ENCODE results near the gene STX7. TPM values are rescaled to one million over a fixed set of nuclear protein-coding genes. Genes with fewer than 3 reads are reported as not detected.
"Not testable (repeated sequence)": the region's sequence is repeated elsewhere in the genome, so short reads cannot be mapped to it uniquely, and the experiment has no call there.

STX7 gene, protein sequence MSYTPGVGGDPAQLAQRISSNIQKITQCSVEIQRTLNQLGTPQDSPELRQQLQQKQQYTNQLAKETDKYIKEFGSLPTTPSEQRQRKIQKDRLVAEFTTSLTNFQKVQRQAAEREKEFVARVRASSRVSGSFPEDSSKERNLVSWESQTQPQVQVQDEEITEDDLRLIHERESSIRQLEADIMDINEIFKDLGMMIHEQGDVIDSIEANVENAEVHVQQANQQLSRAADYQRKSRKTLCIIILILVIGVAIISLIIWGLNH
- polyA plus RNA-seq (2013), result 38.1 TPM

DNA sequence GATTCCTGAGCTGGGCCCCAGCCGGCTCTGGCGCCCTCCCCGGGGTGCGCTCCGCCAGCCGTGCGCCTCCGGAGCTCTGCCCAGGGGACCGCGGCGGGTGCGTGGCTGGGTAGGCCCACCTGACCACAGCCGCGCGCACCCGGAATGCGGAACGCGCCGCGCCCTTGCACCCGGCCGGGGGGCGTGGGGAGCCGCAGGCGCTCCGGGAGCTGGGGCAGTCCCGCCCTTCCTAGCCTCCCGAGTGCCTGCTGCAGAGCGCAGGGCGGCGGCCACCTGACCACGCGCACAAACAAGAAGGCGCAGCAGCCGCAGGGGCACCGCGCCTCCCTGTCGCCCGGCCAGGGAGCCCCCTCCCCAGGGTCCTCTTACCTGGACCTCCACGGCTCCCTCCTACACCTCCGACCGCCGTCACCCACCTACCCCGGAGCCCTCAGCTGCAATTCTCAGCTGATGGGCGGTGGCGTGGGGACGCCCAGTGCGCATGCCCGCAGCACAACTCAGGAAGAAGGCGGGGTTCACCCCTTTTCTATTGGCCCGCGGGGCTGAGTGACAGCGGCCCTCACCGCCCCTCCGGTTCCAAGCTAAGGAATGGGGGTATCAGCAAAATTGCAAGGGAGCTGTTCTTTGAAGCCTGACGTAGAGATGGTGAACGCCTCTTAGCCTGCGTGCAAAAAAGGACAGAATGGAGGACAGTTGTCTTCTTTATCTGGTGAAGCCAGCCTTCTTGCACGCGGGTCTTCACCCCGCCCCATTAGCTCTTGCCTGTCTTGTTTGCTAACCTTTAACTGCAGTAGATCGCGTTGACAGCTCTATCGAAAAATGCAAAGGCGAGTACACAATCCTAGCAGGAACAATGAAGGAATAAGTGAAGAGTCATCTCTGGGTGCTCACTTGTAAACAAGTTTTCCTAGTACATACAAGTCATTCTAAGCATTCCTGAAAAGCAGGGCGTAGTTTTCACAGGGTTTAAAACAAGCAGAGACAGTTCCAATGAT lies at the start of gene STX7:
Gene STX7 (minus strand): TSS at position 479 of the 995 bp plus-strand sequence. CDS start 9,586 bp downstream, outside the sequence.
- peak within 1 kb of the TSS; percentile 70 to 86 for H3K27ac ChIP-seq (ENCODE audit: insufficient read depth in 1 of 2, low read depth in 1 of 2, low read length in 2 of 2, poor library complexity in 1 of 2, severe bottlenecking in 2 of 2)
- 0% methylated on average over 48 of the region's 67 CpGs for WGBS (ENCODE audit: insufficient coverage)
- peaks cover 15 to 28% (median 23%) of the 10 kb centered on the region in 4 experiments for H3K4me1 ChIP-seq (ENCODE audit: control extremely low read depth in 1 of 4, control insufficient read depth in 4 of 4, insufficient read depth in 4 of 4, low read length in 3 of 4)
- peak within 1 kb of the TSS; percentile 77 to 94 (median 90) for H3K4me3 ChIP-seq (ENCODE audit: control insufficient read depth in 1 of 7, extremely low read depth in 1 of 7, insufficient read depth in 4 of 7, low read depth in 2 of 7, low read length in 6 of 7)
- DNase-seq, result peak; percentile 90 to 94 (median 93)
- ChIA-PET POLR2A (interaction anchor here (0.6 kb wide), 1 partner anchor 190 kb away, joined by 3 read pairs; no protein-coding TSS in a partner anchor), CTCF (interaction anchor here (0.6 to 1.3 kb wide), 8 partner anchors 14 to 251 kb away, joined by 3 to 5 read pairs (median 4); no protein-coding TSS in a partner anchor)
- no peaks in the 10 kb centered on the region for H3K9me3 ChIP-seq (ENCODE audit: control extremely low read depth in 1 of 5, control insufficient read depth in 4 of 5, insufficient read depth in 2 of 5, low read depth in 1 of 5, low read length in 4 of 5)
- H3K27me3 ChIP-seq (replicated peaks in 2 of 5; ENCODE audit: control insufficient read depth in 4 of 5, insufficient read depth in 5 of 5, low read length in 4 of 5), result no peaks in the 10 kb centered on the region
- H3K36me3 ChIP-seq (ENCODE audit: control insufficient read depth in 4 of 4, insufficient read depth in 4 of 4, low read length in 3 of 4), result peaks cover 0 to 8% (median 4%) of the 10 kb centered on the region in 4 experiments

DNA sequence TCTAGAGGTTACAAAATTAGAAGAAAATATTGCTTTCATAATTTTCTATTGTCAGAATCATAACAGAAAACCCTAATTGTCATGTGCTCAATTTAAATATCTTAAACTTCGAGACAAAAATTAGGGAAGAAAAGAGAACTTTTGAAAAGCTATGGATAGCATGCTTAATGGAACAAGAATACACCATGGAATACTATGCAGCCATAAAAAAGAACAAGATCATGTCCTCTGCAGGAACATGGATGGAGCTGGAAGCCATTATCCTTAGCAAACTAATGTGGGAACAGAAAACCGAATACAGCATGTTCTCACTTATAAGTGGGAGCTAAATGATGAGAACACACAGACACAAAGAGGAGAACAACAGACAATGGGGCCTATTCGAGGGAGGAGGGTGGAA lies 47.2 kb upstream of the STX7 start:
- DNase-seq; H3K27ac ChIP-seq (ENCODE audit: insufficient read depth in 1 of 2, low read depth in 1 of 2, low read length in 2 of 2, poor library complexity in 1 of 2, severe bottlenecking in 2 of 2); H3K36me3 ChIP-seq (ENCODE audit: control insufficient read depth in 4 of 4, insufficient read depth in 4 of 4, low read length in 3 of 4); H3K4me3 ChIP-seq (ENCODE audit: control insufficient read depth in 1 of 7, extremely low read depth in 1 of 7, insufficient read depth in 4 of 7, low read depth in 2 of 7, low read length in 6 of 7); H3K27me3 ChIP-seq (replicated peaks in 2 of 5; ENCODE audit: control insufficient read depth in 4 of 5, insufficient read depth in 5 of 5, low read length in 4 of 5); CTCF ChIA-PET; H3K4me1 ChIP-seq (ENCODE audit: control extremely low read depth in 1 of 4, control insufficient read depth in 4 of 4, insufficient read depth in 4 of 4, low read length in 3 of 4); POLR2A ChIA-PET; H3K9me3 ChIP-seq (ENCODE audit: control extremely low read depth in 1 of 5, control insufficient read depth in 4 of 5, insufficient read depth in 2 of 5, low read depth in 1 of 5, low read length in 4 of 5): not testable (repeated sequence)
- 100% methylated on average over 1 of the region's 3 CpGs for WGBS (ENCODE audit: insufficient coverage)

DNA sequence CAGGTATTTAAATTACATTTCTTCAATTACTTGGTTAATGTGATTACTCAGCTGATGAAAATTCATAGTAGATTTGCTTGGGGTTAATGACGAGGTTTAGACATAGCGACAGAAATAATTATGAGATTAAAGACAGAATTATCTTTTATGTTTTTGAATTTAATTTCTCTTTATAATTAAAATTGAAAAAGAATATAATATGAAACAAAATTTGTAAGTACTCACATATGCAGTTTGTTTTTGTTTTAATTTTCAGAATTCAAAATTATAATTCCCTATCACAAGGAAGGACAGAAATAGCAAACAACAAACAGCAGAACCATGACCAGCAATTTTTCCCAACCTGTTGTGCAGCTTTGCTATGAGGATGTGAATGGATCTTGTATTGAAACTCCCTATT lies 39.5 kb upstream of the STX7 start, which contains the start of gene TAAR8:
Gene TAAR8 (plus strand): TSS at position 301 of the 400 bp plus-strand sequence. CDS start 21 bp downstream, at position 322.
- H3K4me1 ChIP-seq (ENCODE audit: control extremely low read depth in 1 of 4, control insufficient read depth in 4 of 4, insufficient read depth in 4 of 4, low read length in 3 of 4), result no peaks in the 10 kb centered on the region
- H3K4me3 ChIP-seq (ENCODE audit: control insufficient read depth in 1 of 7, extremely low read depth in 1 of 7, insufficient read depth in 4 of 7, low read depth in 2 of 7, low read length in 6 of 7), result no peak within 1 kb of the TSS
- no peaks in the 10 kb centered on the region for H3K9me3 ChIP-seq (ENCODE audit: control extremely low read depth in 1 of 5, control insufficient read depth in 4 of 5, insufficient read depth in 2 of 5, low read depth in 1 of 5, low read length in 4 of 5)
- no peak within 1 kb of the TSS for H3K27ac ChIP-seq (ENCODE audit: insufficient read depth in 1 of 2, low read depth in 1 of 2, low read length in 2 of 2, poor library complexity in 1 of 2, severe bottlenecking in 2 of 2)
- H3K36me3 ChIP-seq (ENCODE audit: control insufficient read depth in 4 of 4, insufficient read depth in 4 of 4, low read length in 3 of 4), result no peaks in the 10 kb centered on the region
- WGBS (ENCODE audit: insufficient coverage), result no CpG with 5 or more reads among the region's 2 CpGs
- DNase-seq, result no peak
- POLR2A ChIA-PET, result no interaction called here
- CTCF ChIA-PET, result interaction anchor here (0.6 to 2.0 kb wide), 2 partner anchors 9 to 1763 kb away, joined by 3 to 6 read pairs; no protein-coding TSS in a partner anchor
- no peaks in the 10 kb centered on the region for H3K27me3 ChIP-seq (replicated peaks in 2 of 5; ENCODE audit: control insufficient read depth in 4 of 5, insufficient read depth in 5 of 5, low read length in 4 of 5)

DNA sequence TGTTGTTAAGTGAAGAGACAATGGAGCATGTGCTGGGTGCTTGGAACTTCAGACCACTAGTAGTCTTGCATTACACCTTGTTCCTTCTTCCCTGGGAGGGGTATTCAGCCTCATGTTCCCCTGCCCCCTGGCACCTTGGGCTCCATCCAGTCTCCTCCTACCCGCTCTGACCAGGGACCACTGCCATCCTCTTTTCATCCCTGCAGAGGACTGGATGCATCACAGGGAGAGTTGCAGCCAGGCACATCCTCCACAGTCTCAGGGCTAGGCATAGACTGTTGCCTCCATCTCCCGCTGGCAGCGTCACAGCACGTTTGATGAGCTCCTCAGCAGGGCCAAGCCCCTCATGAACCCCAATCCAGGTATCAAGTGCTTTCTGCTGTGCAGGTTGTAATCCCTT lies 38.3 kb upstream of the STX7 start:
- ChIA-PET POLR2A (no interaction called here), CTCF (interaction anchor here (0.9 kb wide), 2 partner anchors 27 to 82 kb away, joined by 3 to 4 read pairs; no protein-coding TSS in a partner anchor)

DNA sequence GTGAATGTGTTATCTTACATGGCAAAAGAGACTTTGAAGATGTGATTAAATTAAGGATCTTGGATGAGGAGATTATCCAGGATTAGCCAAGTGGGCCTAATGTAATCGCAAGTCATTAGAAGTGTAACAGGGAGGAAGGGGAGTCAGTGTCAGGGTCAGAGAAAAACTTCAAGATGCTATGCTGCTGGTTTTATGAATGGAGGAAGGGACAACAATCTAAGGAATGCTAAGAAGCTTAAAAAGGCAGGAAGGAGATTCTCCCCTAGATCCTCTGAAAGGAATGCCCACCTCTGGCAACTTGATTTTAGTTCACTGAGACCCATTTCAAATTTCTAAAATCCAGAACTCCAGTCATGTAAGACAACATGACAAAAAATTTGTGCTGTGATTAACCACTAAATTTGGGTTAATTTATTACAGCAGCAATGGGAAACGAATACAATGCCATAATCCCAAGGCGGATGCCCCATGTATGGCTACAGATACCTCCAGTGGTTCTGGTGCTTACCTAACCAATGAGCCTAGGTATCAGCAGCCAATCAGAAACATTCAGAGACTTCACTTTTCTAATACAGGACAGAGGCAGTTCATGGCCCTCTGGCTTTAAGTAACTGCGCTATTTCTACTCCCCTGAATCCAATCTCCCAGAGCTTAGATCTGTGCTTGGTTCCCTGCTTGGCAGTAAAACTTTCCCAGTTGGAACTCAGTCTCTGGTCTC lies 36.0 kb upstream of the STX7 start:
- no peak overlapping the region for H3K4me3 ChIP-seq (ENCODE audit: control insufficient read depth in 1 of 7, extremely low read depth in 1 of 7, insufficient read depth in 4 of 7, low read depth in 2 of 7, low read length in 6 of 7)
- WGBS (ENCODE audit: insufficient coverage), result 95% methylated on average over 4 of the region's 4 CpGs
- H3K4me1 ChIP-seq (ENCODE audit: control extremely low read depth in 1 of 4, control insufficient read depth in 4 of 4, insufficient read depth in 4 of 4, low read length in 3 of 4), result no peaks in the 10 kb centered on the region
- no peaks in the 10 kb centered on the region for H3K9me3 ChIP-seq (ENCODE audit: control extremely low read depth in 1 of 5, control insufficient read depth in 4 of 5, insufficient read depth in 2 of 5, low read depth in 1 of 5, low read length in 4 of 5)
- no peaks in the 10 kb centered on the region for H3K36me3 ChIP-seq (ENCODE audit: control insufficient read depth in 4 of 4, insufficient read depth in 4 of 4, low read length in 3 of 4)
- ChIA-PET CTCF (no interaction called here), POLR2A (no interaction called here)
- DNase-seq, result no peak
- H3K27me3 ChIP-seq (replicated peaks in 2 of 5; ENCODE audit: control insufficient read depth in 4 of 5, insufficient read depth in 5 of 5, low read length in 4 of 5), result peaks cover 0 to 1% (median 0%) of the 10 kb centered on the region in 5 experiments
- H3K27ac ChIP-seq (ENCODE audit: insufficient read depth in 1 of 2, low read depth in 1 of 2, low read length in 2 of 2, poor library complexity in 1 of 2, severe bottlenecking in 2 of 2), result no peak overlapping the region

More for the DNA sequence above, 38.3 kb upstream of the STX7 start:
- Histone ChIP-seq H3K36me3 (ENCODE audit: control insufficient read depth in 4 of 4, insufficient read depth in 4 of 4, low read length in 3 of 4) (no peaks in the 10 kb centered on the region), H3K27me3 (replicated peaks in 2 of 5; ENCODE audit: control insufficient read depth in 4 of 5, insufficient read depth in 5 of 5, low read length in 4 of 5) (no peaks in the 10 kb centered on the region), H3K4me1 (ENCODE audit: control extremely low read depth in 1 of 4, control insufficient read depth in 4 of 4, insufficient read depth in 4 of 4, low read length in 3 of 4) (no peaks in the 10 kb centered on the region), H3K4me3 (ENCODE audit: control insufficient read depth in 1 of 7, extremely low read depth in 1 of 7, insufficient read depth in 4 of 7, low read depth in 2 of 7, low read length in 6 of 7) (no peak overlapping the region), H3K27ac (ENCODE audit: insufficient read depth in 1 of 2, low read depth in 1 of 2, low read length in 2 of 2, poor library complexity in 1 of 2, severe bottlenecking in 2 of 2) (no peak overlapping the region), H3K9me3 (ENCODE audit: control extremely low read depth in 1 of 5, control insufficient read depth in 4 of 5, insufficient read depth in 2 of 5, low read depth in 1 of 5, low read length in 4 of 5) (no peaks in the 10 kb centered on the region)
- 100% methylated on average over 2 of the region's 4 CpGs for WGBS (ENCODE audit: insufficient coverage)
- no peak for DNase-seq

DNA sequence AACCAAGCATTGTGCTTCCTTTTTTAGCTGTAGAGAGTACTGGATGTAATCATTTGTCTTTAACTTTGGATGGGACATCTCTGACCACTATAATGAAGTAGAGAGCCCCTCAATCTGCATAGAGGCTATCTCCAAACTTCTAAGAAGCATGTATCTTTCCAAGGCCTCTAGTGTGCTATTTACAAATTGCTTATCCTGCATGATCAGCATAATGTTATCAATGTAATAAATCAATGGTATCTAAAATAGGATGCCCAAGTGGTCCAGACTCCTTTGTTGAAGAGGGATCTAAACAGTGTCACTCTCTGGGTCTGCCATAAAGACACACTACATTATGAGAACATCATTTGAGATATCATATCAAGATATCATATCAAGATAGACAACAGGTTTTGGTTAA lies 31.9 kb upstream of the STX7 start:
- Histone ChIP-seq H3K4me1 (ENCODE audit: control extremely low read depth in 1 of 4, control insufficient read depth in 4 of 4, insufficient read depth in 4 of 4, low read length in 3 of 4) (no peaks in the 10 kb centered on the region), H3K27ac (ENCODE audit: insufficient read depth in 1 of 2, low read depth in 1 of 2, low read length in 2 of 2, poor library complexity in 1 of 2, severe bottlenecking in 2 of 2) (no peak overlapping the region), H3K9me3 (ENCODE audit: control extremely low read depth in 1 of 5, control insufficient read depth in 4 of 5, insufficient read depth in 2 of 5, low read depth in 1 of 5, low read length in 4 of 5) (no peaks in the 10 kb centered on the region), H3K27me3 (replicated peaks in 2 of 5; ENCODE audit: control insufficient read depth in 4 of 5, insufficient read depth in 5 of 5, low read length in 4 of 5) (peaks cover 0 to 2% (median 0%) of the 10 kb centered on the region in 5 experiments), H3K4me3 (ENCODE audit: control insufficient read depth in 1 of 7, extremely low read depth in 1 of 7, insufficient read depth in 4 of 7, low read depth in 2 of 7, low read length in 6 of 7) (no peak overlapping the region), H3K36me3 (ENCODE audit: control insufficient read depth in 4 of 4, insufficient read depth in 4 of 4, low read length in 3 of 4) (no peaks in the 10 kb centered on the region)
- ChIA-PET POLR2A (no interaction called here), CTCF (interaction anchor here (1.0 kb wide), 1 partner anchor 9 kb away, joined by 3 read pairs; no protein-coding TSS in a partner anchor)
- no peak for DNase-seq
